ENCODE measurements around the gene PLK5.

GRCh38 chr19:1569997-1570396 is 46.1 kb downstream of the PLK5 start:
- no peak for TF ChIP-seq POLR2A (IDR thresholded peaks at IDR 0.05; ENCODE audit: low read depth, low read length)
- no peak for TF ChIP-seq CTCF (conservative IDR thresholded peaks at IDR 0.05; ENCODE audit: low read depth, low read length)
- TF ChIP-seq FOS (IDR thresholded peaks at IDR 0.05; ENCODE audit: low read depth, low read length), result no peak
- TF ChIP-seq RAD21 (IDR thresholded peaks at IDR 0.05; ENCODE audit: low read length), result no peak
- no peak for TF ChIP-seq RFX5 (IDR thresholded peaks at IDR 0.05; ENCODE audit: low read depth, low read length)
- TF ChIP-seq CHD1 (IDR thresholded peaks at IDR 0.05; ENCODE audit: low read depth, low read length), result no peak

All from IMR-90 (cell line).